ENCODE results near the gene AKAP9. TPM values are rescaled to one million over a fixed set of nuclear protein-coding genes. Genes with fewer than 3 reads are reported as not detected.
"Not testable (repeated sequence)": the region's sequence is repeated elsewhere in the genome, so short reads cannot be mapped to it uniquely, and the experiment has no call there.

The AKAP9 gene
- total and polyA plus RNA-seq, 12 donors: 22.7 to 122 (median 54.0) TPM

GRCh38 chr7:91976743-91977142 is 36.1 kb downstream of the AKAP9 start:
- Histone ChIP-seq H3K4me1 (replicated peaks in 1 of 2) (no peaks in the 10 kb centered on the region), H3K27ac (no peak overlapping the region), H3K9me3 (replicated peaks in 1 of 3) (no peaks in the 10 kb centered on the region), H3K36me3 (replicated peaks in 1 of 2) (no peaks in the 10 kb centered on the region), H3K4me3 (no peak overlapping the region), H3K27me3 (no peaks in the 10 kb centered on the region)
- intact Hi-C loops (cut with DNase I): no loop called here
- WGBS, 4 donors: 96 to 99% (median 97%) methylated on average over 4 of the region's 4 CpGs
- no peak for DNase-seq
- no peak for TF ChIP-seq POLR2A (IDR thresholded peaks at IDR 0.05)
- TF ChIP-seq, protein P1, sequence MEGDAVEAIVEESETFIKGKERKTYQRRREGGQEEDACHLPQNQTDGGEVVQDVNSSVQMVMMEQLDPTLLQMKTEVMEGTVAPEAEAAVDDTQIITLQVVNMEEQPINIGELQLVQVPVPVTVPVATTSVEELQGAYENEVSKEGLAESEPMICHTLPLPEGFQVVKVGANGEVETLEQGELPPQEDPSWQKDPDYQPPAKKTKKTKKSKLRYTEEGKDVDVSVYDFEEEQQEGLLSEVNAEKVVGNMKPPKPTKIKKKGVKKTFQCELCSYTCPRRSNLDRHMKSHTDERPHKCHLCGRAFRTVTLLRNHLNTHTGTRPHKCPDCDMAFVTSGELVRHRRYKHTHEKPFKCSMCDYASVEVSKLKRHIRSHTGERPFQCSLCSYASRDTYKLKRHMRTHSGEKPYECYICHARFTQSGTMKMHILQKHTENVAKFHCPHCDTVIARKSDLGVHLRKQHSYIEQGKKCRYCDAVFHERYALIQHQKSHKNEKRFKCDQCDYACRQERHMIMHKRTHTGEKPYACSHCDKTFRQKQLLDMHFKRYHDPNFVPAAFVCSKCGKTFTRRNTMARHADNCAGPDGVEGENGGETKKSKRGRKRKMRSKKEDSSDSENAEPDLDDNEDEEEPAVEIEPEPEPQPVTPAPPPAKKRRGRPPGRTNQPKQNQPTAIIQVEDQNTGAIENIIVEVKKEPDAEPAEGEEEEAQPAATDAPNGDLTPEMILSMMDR (IDR thresholded peaks at IDR 0.05): no peak

DNA sequence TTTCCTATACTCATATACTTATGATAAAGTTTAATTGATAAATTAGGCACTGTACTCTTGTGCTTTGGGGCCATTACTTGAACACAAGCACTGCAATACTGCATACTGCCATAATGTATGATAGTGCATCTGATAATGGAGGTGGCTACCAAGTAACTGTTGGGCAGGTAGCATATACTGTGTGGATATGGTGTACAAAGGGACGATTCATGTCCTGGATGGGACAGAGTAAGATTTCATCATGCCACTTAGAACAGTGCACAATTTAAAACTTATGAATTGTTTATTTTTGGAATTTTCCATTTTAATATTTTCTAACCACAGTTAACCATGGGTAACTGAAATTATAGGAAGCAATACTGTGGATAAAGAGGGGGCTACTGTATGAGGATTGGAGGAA is 38.9 kb downstream of the AKAP9 start:
- no peak for TF ChIP-seq POLR2A (IDR thresholded peaks at IDR 0.05)
- TF ChIP-seq, protein P1 (IDR thresholded peaks at IDR 0.05): no peak
- DNase-seq: no peak
- WGBS, 4 donors: 91 to 100% (median 94%) methylated on average over 1 of the region's 1 CpG
- no peaks in the 10 kb centered on the region for H3K4me1 ChIP-seq (replicated peaks in 1 of 2)
- H3K36me3 ChIP-seq (replicated peaks in 1 of 2): no peaks in the 10 kb centered on the region
- intact Hi-C loops (cut with DNase I): no loop called here
- H3K27ac ChIP-seq: no peak overlapping the region
- H3K4me3 ChIP-seq: no peak overlapping the region
- H3K9me3 ChIP-seq (replicated peaks in 1 of 3): no peaks in the 10 kb centered on the region
- no peaks in the 10 kb centered on the region for H3K27me3 ChIP-seq

DNA sequence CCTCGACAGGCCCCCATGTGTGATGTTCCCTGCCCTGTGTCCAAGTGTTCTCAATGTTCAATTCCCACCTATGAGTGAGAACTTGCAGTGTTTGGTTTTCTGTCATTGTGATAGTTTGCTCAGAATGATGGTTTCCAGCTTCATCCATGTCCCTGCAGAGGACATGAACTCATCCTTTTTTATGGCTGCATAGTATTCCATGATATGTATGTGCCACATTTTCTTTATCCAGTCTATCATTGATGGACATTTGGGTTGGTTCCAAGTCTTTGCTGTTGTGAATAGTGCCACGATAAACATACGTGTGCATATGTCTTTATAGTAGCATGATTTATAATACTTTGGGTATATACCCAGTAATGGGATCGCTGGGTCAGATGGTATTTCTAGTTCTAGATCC is 41.7 kb downstream of the AKAP9 start:
- H3K27ac ChIP-seq; H3K4me3 ChIP-seq; intact Hi-C loops (cut with DNase I); H3K27me3 ChIP-seq; H3K9me3 ChIP-seq (replicated peaks in 1 of 3); H3K4me1 ChIP-seq (replicated peaks in 1 of 2); H3K36me3 ChIP-seq (replicated peaks in 1 of 2); DNase-seq: not testable (repeated sequence)
- WGBS, 4 donors: 93 to 97% (median 96%) methylated on average over 4 of the region's 4 CpGs

GRCh38 chr7:91988213-91988612 is 47.6 kb downstream of the AKAP9 start:
- Histone ChIP-seq H3K4me3 (no peak overlapping the region), H3K27me3 (no peaks in the 10 kb centered on the region), H3K9me3 (replicated peaks in 1 of 3) (no peaks in the 10 kb centered on the region), H3K36me3 (replicated peaks in 1 of 2) (peaks cover 0 to 2% of the 10 kb centered on the region in 2 donors), H3K27ac (no peak overlapping the region), H3K4me1 (replicated peaks in 1 of 2) (no peaks in the 10 kb centered on the region)
- DNase-seq: no peak
- intact Hi-C loops (cut with DNase I): no loop called here
- TF ChIP-seq POLR2A (IDR thresholded peaks at IDR 0.05): no peak
- TF ChIP-seq, protein P1 (IDR thresholded peaks at IDR 0.05): no peak

DNA sequence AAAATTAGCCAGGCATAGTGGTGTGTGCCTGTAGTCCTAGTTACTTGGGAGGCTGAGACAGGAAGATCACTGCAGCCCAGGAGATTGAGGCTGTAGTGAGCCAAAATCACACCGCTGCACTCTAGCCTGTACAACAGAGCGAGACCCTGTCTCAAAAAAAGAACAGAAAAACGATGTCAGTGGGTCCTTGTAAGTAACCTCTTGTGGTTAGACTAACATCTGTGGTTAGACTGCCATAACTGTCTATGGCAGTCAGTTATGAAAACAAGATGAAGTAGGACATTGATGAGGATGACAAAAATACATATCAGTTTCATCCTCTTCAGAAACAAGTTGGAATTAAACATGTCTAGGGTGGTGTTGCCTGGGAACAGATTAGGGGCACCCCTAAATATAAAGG is 53.3 kb downstream of the AKAP9 start:
- Histone ChIP-seq H3K4me3 (no peak overlapping the region), H3K27me3 (no peaks in the 10 kb centered on the region), H3K9me3 (replicated peaks in 1 of 3) (no peaks in the 10 kb centered on the region), H3K27ac (no peak overlapping the region), H3K4me1 (replicated peaks in 1 of 2) (no peaks in the 10 kb centered on the region), H3K36me3 (replicated peaks in 1 of 2) (peaks cover 4 to 42% of the 10 kb centered on the region in 2 donors)
- no peak for DNase-seq
- intact Hi-C loops (cut with DNase I): no loop called here
- TF ChIP-seq, protein P1 (IDR thresholded peaks at IDR 0.05): no peak
- TF ChIP-seq POLR2A (IDR thresholded peaks at IDR 0.05): no peak
- WGBS, 4 donors: 79 to 87% (median 82%) methylated on average over 3 of the region's 3 CpGs
